Measurements from ENCODE around the gene KRT84. TPM values are rescaled to one million over a fixed set of nuclear protein-coding genes. Genes with fewer than 3 reads are reported as not detected.

KRT84 gene
- total RNA-seq, 4 donors from 2014 or later, result not detected

DNA sequence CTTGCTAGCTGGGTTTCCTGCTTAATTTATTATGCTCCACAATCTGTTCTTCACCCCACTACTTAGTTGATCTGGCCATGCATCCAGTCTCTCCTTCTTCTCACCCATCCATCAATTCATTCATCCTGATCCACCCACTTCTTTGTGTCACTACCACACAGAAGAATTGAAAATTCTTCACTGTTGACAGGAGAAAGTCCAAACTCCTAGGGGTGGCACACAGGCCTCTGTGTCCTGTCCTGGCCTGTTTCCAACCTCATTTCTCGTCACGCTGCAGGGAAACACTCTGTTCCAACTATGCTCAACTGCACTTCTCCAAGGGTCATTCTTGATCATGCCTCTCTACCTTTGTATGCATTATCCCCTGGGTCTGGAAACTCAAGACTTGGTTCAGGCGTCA lies 53.6 kb downstream of the KRT84 start:
- Histone ChIP-seq H3K9me3 (no peaks in the 10 kb centered on the region), H3K36me3 (no peaks in the 10 kb centered on the region), H3K4me3 (no peak overlapping the region), H3K27me3 (no peaks in the 10 kb centered on the region), H3K4me1 (peaks cover 0 to 12% (median 0%) of the 10 kb centered on the region in 4 donors), H3K27ac (no peak overlapping the region)
- no peak for TF ChIP-seq POLR2A (IDR thresholded peaks at IDR 0.05)
- TF ChIP-seq, protein P1, sequence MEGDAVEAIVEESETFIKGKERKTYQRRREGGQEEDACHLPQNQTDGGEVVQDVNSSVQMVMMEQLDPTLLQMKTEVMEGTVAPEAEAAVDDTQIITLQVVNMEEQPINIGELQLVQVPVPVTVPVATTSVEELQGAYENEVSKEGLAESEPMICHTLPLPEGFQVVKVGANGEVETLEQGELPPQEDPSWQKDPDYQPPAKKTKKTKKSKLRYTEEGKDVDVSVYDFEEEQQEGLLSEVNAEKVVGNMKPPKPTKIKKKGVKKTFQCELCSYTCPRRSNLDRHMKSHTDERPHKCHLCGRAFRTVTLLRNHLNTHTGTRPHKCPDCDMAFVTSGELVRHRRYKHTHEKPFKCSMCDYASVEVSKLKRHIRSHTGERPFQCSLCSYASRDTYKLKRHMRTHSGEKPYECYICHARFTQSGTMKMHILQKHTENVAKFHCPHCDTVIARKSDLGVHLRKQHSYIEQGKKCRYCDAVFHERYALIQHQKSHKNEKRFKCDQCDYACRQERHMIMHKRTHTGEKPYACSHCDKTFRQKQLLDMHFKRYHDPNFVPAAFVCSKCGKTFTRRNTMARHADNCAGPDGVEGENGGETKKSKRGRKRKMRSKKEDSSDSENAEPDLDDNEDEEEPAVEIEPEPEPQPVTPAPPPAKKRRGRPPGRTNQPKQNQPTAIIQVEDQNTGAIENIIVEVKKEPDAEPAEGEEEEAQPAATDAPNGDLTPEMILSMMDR (IDR thresholded peaks at IDR 0.05), result no peak
- peak in 1 of 3 donors; percentile 30 for DNase-seq

DNA sequence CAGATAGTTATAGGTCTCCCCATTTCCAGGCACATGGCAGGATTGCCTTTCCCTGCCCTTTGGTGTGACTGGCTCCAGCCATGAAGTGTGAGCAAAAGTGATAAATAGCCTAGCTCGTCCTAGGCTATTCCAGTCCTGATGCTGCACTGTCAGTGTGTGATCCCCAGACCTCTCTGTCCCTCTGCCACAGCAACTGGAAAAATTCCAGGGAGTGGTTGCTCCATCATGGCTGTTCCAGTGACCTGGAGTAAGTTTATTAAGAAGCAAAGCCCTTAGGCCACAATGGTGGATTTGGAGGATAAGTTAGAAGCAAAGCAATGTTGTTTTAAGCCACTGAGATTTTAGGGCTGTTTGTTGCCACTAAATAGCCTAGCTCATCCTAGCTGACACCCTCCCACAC lies 54.4 kb downstream of the KRT84 start:
- no peak for TF ChIP-seq POLR2A (IDR thresholded peaks at IDR 0.05)
- TF ChIP-seq, protein P1 (IDR thresholded peaks at IDR 0.05), result no peak
- no peaks in the 10 kb centered on the region for H3K27me3 ChIP-seq
- peaks cover 0 to 12% (median 0%) of the 10 kb centered on the region in 4 donors for H3K4me1 ChIP-seq
- H3K27ac ChIP-seq, result no peak overlapping the region
- peak in 1 of 3 donors; percentile 25 for DNase-seq
- H3K4me3 ChIP-seq, result no peak overlapping the region
- no peaks in the 10 kb centered on the region for H3K9me3 ChIP-seq
- no peaks in the 10 kb centered on the region for H3K36me3 ChIP-seq

DNA sequence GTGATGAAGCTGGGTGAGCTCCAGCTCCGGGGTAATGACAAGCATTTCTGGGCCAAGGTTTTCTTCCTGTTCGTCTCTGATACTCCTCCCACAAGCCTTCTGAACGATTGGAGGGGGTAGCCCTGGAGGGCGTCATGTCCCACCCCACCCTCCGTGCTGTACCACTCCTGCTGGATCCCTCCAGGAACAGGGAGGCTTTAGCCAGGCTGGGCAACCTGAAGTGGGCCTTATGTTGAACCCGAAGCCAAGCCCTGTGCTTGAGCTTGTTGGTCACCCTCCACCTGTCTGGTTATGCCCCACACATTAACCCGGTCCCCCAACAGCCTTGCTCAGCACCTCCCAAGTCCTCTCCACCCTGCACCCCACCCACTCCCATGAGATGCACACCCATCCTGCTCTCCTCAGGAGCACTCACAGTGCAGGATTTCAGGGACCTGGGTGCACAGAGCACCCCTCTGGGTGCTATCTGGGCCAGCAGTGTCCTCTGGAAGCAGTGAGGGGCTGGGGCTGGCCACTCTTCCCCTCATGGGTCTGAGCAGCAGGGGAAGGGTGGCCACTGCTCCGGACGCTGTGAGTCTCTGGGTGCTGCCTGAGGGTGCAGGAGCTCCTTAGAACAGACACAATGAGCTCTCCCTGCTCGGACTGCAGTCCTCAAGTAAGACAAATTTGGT lies 57.5 kb downstream of the KRT84 start:
- Histone ChIP-seq H3K4me3 (no peak overlapping the region), H3K27ac (no peak overlapping the region), H3K36me3 (no peaks in the 10 kb centered on the region), H3K4me1 (no peaks in the 10 kb centered on the region), H3K27me3 (no peaks in the 10 kb centered on the region), H3K9me3 (no peaks in the 10 kb centered on the region)
- peak in 1 of 3 donors; percentile 39 for DNase-seq
- no peak for TF ChIP-seq POLR2A (IDR thresholded peaks at IDR 0.05)
- TF ChIP-seq, protein P1 (IDR thresholded peaks at IDR 0.05), result no peak

Other genes with a start within 250 kb of the KRT84 start
- gene KRT80, start 193.6 kb downstream of the KRT84 start, total RNA-seq, result under 1 TPM in 2 of 4 donors, not detected in 2; 0.13 to 0.38 TPM
- gene KRT7, start 152.4 kb downstream of the KRT84 start, total RNA-seq, result 1 to 10 TPM in 1 of 4 donors, under 1 TPM in 1, not detected in 2; 0.67 to 1.2 TPM
- gene KRT86, start 111.0 kb downstream of the KRT84 start, total RNA-seq, result not detected
- not detected for gene KRT81, start 94.1 kb downstream of the KRT84 start, total RNA-seq
- gene KRT83, start 64.3 kb downstream of the KRT84 start, total RNA-seq, result not detected
- gene KRT85, start 18.2 kb downstream of the KRT84 start, total RNA-seq, result not detected
- gene KRT82, start 20.7 kb upstream of the KRT84 start, total RNA-seq, result not detected
- gene KRT75, start 48.7 kb upstream of the KRT84 start, total RNA-seq, result not detected
- gene KRT6B, start 66.5 kb upstream of the KRT84 start, total RNA-seq, result not detected
- gene KRT6C, start 88.2 kb upstream of the KRT84 start, total RNA-seq, result under 1 TPM in 1 of 4 donors, not detected in 3; 0.67 TPM
- 1 to 10 TPM in 2 of 4 donors, not detected in 2; 1.7 to 2.3 TPM for gene KRT6A, start 107.6 kb upstream of the KRT84 start, total RNA-seq
- 1 to 10 TPM in 2 of 4 donors, under 1 TPM in 1, not detected in 1; 0.94 to 9.9 (median 5.9) TPM for gene KRT5, start 134.7 kb upstream of the KRT84 start, total RNA-seq
- not detected for gene KRT71, start 167.5 kb upstream of the KRT84 start, total RNA-seq
- gene KRT74, start 188.2 kb upstream of the KRT84 start, total RNA-seq, result not detected
- gene KRT72, start 215.8 kb upstream of the KRT84 start, total RNA-seq, result 1 to 10 TPM in 3 of 4 donors, not detected in 1; 1.1 to 4.5 (median 2.3) TPM
- gene KRT73, start 232.9 kb upstream of the KRT84 start, total RNA-seq, result 1 to 10 TPM in 1 of 4 donors, under 1 TPM in 1, not detected in 2; 0.40 to 1.2 TPM